HepG2 (cell line): ENCODE data around the gene KRTAP10-2. TPM values are rescaled to one million over a fixed set of nuclear protein-coding genes. Genes with fewer than 3 reads are reported as not detected.

ENCODE experiments used
- FOSL2 ChIP-seq: sonication (generic); formaldehyde crosslinking; IDR thresholded peaks from 2 replicates; pipeline ENCODE4 v1.4.0; 2020; ENCODE audit warnings: missing genetic modification reagents
- MTA1 ChIP-seq: sonication (generic); formaldehyde crosslinking; IDR thresholded peaks from 2 replicates; pipeline ENCODE4 v1.4.0; 2020; ENCODE audit warnings: missing genetic modification reagents, mild to moderate bottlenecking, borderline replicate concordance
- PHB2 ChIP-seq: fragments of 450-650 bp; IDR thresholded peaks from 2 replicates; pipeline ENCODE4 v1.6.1; 2018; ENCODE audit not compliant: partially characterized antibody
- SMAD1 ChIP-seq: sonication (generic); formaldehyde crosslinking; IDR thresholded peaks from 2 replicates; pipeline ENCODE4 v1.4.0; 2020; ENCODE audit warnings: missing genetic modification reagents, low read depth, mild to moderate bottlenecking, borderline replicate concordance
- TRIM24 ChIP-seq: sonication (generic); formaldehyde crosslinking; IDR thresholded peaks from 2 replicates; pipeline ENCODE4 v1.8.0; 2022; ENCODE audit warnings: mild to moderate bottlenecking, missing genetic modification reagents
- ZBTB3 ChIP-seq: sonication (generic); formaldehyde crosslinking; IDR thresholded peaks from 2 replicates; pipeline ENCODE4 v1.4.0; 2020; ENCODE audit warnings: low read depth, mild to moderate bottlenecking, moderate library complexity, missing genetic modification reagents, borderline replicate concordance
- ZNF335 ChIP-seq: sonication (generic); formaldehyde crosslinking; IDR thresholded peaks from 2 replicates; pipeline ENCODE4 v1.4.0; 2020; ENCODE audit warnings: missing genetic modification reagents
- ZNF34 ChIP-seq: sonication (generic); formaldehyde crosslinking; IDR thresholded peaks from 2 replicates; pipeline ENCODE4 v1.4.0; 2020; ENCODE audit warnings: mild to moderate bottlenecking, missing genetic modification reagents, borderline replicate concordance
- ZNF547 ChIP-seq: sonication (generic); formaldehyde crosslinking; IDR thresholded peaks from 2 replicates; pipeline ENCODE4 v1.5.1; 2020; ENCODE audit warnings: mild to moderate bottlenecking, missing genetic modification reagents
- ZNF598 ChIP-seq: sonication (generic); formaldehyde crosslinking; IDR thresholded peaks from 2 replicates; pipeline ENCODE4 v1.5.1; 2020; ENCODE audit warnings: mild to moderate bottlenecking, missing genetic modification reagents, borderline replicate concordance
- polyA plus RNA-seq, 8 experiments: library from polyadenylated mRNA; depleted of rRNA in 3 of 8; stranded (reverse) in 7 of 8; unstranded in 1 of 8; fragments of >200 nt; fragmentation: Illumina TruSeq in 4 of 8; extraction: Trizol in 4 of 8; gene quantifications; 2 replicates each; pipeline versions ENCODE4 v1.2.1 to v1.2.3, GENCODE V29; 2011 to 2016; ENCODE audit warnings: low read depth in 4 of 8, missing spikeins in 1 of 8, mixed read lengths in 1 of 8; ENCODE audit not compliant: insufficient read depth in 1 of 8
- total RNA-seq, 5 experiments: library from RNA; depleted of rRNA; stranded (reverse); fragments of >200 nt; fragmentation: Illumina TruSeq; extraction: Trizol; gene quantifications; 2 replicates each; pipeline ENCODE4 v1.2.3, GENCODE V29; 2016; ENCODE audit warnings: low read depth in 1 of 5
- TF ChIP-seq, protein P1 (sequence below): sonication (generic); formaldehyde crosslinking; IDR thresholded peaks from one replicate; pipeline ENCODE4 v1.5.1; 2020; ENCODE audit warnings: mild to moderate bottlenecking, missing genetic modification reagents; ENCODE audit errors: not compliant biosample characterization
- TF ChIP-seq, protein P2 (sequence below): sonication (generic); formaldehyde crosslinking; IDR thresholded peaks from 2 replicates; pipeline ENCODE4 v1.4.0; 2020; ENCODE audit warnings: missing genetic modification reagents
- TF ChIP-seq, protein P3 (sequence below): fragments of 450-650 bp; IDR thresholded peaks from 2 replicates; pipeline ENCODE4 v1.6.1; 2016
- TF ChIP-seq, protein P4 (sequence below): sonication (generic); formaldehyde crosslinking; IDR thresholded peaks from 2 replicates; pipeline ENCODE4 v1.5.0; 2020; ENCODE audit warnings: mild to moderate bottlenecking, low read depth, missing genetic modification reagents, borderline replicate concordance
- TF ChIP-seq, protein P5 (sequence below), 2 experiments: fragments of 450-650 bp in 1 of 2; sonication (generic) in 1 of 2; formaldehyde crosslinking; IDR thresholded peaks; 2 replicates each; pipeline versions ENCODE4 v1.5.0 to v1.8.0; 2020 to 2022; ENCODE audit warnings: mild to moderate bottlenecking in 1 of 2, missing genetic modification reagents in 1 of 2

KRTAP10-2 gene
- total and polyA plus RNA-seq, 2 of the 13 experiments (the other 11 are each of a cell fraction or from before 2014, with no cell fraction given), result not detected

DNA sequence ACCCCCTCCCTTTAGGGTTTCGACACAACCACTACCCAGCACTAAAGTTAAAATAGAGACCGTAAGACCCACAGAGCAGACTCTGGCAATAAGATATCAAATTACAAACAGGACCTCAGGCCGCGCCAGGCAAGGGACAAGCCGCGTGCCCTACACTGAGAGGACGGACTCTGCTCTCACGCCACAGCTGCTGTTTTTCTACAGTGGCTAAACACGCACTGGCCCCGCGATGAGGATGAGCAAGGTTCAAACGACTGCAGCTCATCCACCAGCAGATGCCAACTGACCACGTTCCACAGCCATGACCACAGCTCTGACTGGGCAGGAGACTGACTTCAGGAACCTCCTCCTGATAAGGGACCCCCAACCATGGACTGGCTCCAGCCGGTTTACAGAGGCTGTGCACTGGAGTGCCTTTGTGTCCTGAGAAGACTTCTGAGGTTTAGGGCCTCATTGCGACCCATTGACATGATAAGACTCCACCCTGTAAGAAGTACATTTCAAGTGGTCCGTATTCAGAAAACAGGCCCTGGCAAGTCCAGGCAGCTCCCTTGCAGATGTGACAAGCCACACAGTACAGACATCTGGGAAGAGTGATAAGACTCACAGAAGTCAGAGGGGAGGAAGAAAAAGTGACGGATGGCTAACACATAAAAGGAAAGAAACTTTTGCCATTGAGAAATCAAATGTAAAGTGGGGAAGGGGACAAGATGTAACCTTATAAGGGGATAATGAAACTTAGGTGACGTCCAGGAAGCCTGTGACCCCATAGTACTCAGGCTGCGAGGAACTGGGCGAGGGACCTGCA is 42.5 kb upstream of the KRTAP10-2 start (continued):
- TF ChIP-seq, protein P1, sequence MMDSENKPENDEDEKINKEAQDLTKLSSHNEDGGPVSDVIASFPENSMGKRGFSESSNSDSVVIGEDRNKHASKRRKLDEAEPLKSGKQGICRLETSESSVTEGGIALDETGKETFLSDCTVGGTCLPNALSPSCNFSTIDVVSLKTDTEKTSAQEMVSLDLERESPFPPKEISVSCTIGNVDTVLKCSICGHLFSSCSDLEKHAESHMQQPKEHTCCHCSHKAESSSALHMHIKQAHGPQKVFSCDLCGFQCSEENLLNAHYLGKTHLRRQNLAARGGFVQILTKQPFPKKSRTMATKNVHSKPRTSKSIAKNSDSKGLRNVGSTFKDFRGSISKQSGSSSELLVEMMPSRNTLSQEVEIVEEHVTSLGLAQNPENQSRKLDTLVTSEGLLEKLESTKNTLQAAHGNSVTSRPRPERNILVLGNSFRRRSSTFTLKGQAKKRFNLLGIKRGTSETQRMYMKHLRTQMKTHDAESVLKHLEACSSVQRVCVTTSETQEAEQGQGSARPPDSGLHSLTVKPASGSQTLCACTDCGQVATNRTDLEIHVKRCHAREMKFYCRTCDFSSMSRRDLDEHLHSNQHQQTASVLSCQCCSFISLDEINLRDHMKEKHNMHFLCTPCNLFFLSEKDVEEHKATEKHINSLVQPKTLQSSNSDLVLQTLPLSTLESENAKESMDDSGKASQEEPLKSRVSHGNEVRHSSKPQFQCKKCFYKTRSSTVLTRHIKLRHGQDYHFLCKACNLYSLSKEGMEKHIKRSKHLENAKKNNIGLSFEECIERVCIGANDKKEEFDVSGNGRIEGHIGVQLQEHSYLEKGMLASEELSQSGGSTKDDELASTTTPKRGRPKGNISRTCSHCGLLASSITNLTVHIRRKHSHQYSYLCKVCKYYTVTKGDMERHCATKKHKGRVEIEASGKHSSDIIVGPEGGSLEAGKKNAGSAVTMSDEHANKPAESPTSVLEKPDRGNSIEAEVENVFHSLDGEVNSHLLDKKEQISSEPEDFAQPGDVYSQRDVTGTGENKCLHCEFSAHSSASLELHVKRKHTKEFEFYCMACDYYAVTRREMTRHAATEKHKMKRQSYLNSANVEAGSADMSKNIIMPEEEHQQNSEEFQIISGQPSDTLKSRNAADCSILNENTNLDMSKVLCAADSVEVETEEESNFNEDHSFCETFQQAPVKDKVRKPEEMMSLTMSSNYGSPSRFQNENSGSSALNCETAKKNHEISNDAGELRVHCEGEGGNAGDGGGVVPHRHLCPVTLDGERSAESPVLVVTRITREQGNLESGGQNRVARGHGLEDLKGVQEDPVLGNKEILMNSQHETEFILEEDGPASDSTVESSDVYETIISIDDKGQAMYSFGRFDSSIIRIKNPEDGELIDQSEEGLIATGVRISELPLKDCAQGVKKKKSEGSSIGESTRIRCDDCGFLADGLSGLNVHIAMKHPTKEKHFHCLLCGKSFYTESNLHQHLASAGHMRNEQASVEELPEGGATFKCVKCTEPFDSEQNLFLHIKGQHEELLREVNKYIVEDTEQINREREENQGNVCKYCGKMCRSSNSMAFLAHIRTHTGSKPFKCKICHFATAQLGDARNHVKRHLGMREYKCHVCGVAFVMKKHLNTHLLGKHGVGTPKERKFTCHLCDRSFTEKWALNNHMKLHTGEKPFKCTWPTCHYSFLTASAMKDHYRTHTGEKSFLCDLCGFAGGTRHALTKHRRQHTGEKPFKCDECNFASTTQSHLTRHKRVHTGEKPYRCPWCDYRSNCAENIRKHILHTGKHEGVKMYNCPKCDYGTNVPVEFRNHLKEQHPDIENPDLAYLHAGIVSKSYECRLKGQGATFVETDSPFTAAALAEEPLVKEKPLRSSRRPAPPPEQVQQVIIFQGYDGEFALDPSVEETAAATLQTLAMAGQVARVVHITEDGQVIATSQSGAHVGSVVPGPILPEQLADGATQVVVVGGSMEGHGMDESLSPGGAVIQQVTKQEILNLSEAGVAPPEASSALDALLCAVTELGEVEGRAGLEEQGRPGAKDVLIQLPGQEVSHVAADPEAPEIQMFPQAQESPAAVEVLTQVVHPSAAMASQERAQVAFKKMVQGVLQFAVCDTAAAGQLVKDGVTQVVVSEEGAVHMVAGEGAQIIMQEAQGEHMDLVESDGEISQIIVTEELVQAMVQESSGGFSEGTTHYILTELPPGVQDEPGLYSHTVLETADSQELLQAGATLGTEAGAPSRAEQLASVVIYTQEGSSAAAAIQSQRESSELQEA, result peak; percentile 64
- no peak for TF ChIP-seq ZBTB3 (CRISPR knock-in tag)
- TF ChIP-seq TRIM24 (CRISPR knock-in tag), result peak; percentile 87
- TF ChIP-seq, protein P2, sequence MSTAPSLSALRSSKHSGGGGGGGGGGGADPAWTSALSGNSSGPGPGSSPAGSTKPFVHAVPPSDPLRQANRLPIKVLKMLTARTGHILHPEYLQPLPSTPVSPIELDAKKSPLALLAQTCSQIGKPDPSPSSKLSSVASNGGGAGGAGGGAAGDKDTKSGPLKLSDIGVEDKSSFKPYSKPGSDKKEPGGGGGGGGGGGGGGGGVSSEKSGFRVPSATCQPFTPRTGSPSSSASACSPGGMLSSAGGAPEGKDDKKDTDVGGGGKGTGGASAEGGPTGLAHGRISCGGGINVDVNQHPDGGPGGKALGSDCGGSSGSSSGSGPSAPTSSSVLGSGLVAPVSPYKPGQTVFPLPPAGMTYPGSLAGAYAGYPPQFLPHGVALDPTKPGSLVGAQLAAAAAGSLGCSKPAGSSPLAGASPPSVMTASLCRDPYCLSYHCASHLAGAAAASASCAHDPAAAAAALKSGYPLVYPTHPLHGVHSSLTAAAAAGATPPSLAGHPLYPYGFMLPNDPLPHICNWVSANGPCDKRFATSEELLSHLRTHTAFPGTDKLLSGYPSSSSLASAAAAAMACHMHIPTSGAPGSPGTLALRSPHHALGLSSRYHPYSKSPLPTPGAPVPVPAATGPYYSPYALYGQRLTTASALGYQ (CRISPR knock-in tag), result peak; percentile 68
- TF ChIP-seq PHB2, result no peak
- TF ChIP-seq MTA1, result peak; percentile 83; the same call in 1 of the 2 replicates
- TF ChIP-seq ZNF547, result peak; percentile 73
- no peak for TF ChIP-seq ZNF34
- TF ChIP-seq, protein P3, sequence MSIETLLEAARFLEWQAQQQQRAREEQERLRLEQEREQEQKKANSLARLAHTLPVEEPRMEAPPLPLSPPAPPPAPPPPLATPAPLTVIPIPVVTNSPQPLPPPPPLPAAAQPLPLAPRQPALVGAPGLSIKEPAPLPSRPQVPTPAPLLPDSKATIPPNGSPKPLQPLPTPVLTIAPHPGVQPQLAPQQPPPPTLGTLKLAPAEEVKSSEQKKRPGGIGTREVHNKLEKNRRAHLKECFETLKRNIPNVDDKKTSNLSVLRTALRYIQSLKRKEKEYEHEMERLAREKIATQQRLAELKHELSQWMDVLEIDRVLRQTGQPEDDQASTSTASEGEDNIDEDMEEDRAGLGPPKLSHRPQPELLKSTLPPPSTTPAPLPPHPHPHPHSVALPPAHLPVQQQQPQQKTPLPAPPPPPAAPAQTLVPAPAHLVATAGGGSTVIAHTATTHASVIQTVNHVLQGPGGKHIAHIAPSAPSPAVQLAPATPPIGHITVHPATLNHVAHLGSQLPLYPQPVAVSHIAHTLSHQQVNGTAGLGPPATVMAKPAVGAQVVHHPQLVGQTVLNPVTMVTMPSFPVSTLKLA, result peak; percentile 20; the same call in 1 of the 2 replicates
- TF ChIP-seq FOSL2 (CRISPR knock-in tag), result peak; percentile 71
- TF ChIP-seq ZNF335 (CRISPR knock-in tag), result no peak
- TF ChIP-seq SMAD1, result no peak
- TF ChIP-seq ZNF598, result peak; percentile 52
- TF ChIP-seq, protein P4, sequence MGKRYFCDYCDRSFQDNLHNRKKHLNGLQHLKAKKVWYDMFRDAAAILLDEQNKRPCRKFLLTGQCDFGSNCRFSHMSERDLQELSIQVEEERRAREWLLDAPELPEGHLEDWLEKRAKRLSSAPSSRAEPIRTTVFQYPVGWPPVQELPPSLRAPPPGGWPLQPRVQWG (CRISPR knock-in tag), result no peak
- TF ChIP-seq, protein P5, sequence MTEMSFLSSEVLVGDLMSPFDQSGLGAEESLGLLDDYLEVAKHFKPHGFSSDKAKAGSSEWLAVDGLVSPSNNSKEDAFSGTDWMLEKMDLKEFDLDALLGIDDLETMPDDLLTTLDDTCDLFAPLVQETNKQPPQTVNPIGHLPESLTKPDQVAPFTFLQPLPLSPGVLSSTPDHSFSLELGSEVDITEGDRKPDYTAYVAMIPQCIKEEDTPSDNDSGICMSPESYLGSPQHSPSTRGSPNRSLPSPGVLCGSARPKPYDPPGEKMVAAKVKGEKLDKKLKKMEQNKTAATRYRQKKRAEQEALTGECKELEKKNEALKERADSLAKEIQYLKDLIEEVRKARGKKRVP (CRISPR knock-in tag; IDR thresholded peaks at IDR 0.05), result peak in 1 of 2 experiments; percentile 54; a peak in 1 of 4 replicates
